ENCODE results near the gene ELK1. TPM values are rescaled to one million over a fixed set of nuclear protein-coding genes. Genes with fewer than 3 reads are reported as not detected.

ELK1 gene
- total and polyA plus RNA-seq, 2 experiments from 2014 or later, result 19.2 to 39.5 TPM

GRCh38 chrX:47637546-47638195 is 12.7 kb downstream of the ELK1 start:
- Histone ChIP-seq H3K36me3 (ENCODE audit: insufficient read depth) (0 out of 2 replicates have a peak, but pooled peaks cover 8% of the 10 kb centered on the region), H2AFZ (no peak overlapping the region), H3K9me2 (ENCODE audit: insufficient read depth) (no peaks in the 10 kb centered on the region), H3K4me3 (peak overlapping the region; percentile 39; the same call in 1 of the 2 replicates), H4K20me1 (replicated peaks; ENCODE audit: insufficient read depth) (no peaks in the 10 kb centered on the region), H3K4me1 (ENCODE audit: insufficient read depth) (no peaks in the 10 kb centered on the region), H3K27ac (ENCODE audit: low read depth) (peak overlapping the region; percentile 78; the same call in 1 of the 2 replicates), H3F3A (replicated peaks; ENCODE audit: low read depth) (no peaks in the 10 kb centered on the region), H3K79me2 (replicated peaks; ENCODE audit: insufficient read depth) (no peaks in the 10 kb centered on the region), H3K27me3 (ENCODE audit: insufficient read depth) (no peaks in the 10 kb centered on the region), H3K4me2 (0 out of 2 replicates have a peak overlapping the region, but pooled peaks have one; percentile 43)
- peak overlapping the region; percentile 80; the same call in 1 of the 2 replicates for H3K27ac Mint-ChIP-seq
- peak overlapping the region; percentile 54; the same call in 2 of the 3 replicates for H3K4me3 Mint-ChIP-seq
- H3K36me3 Mint-ChIP-seq (ENCODE audit: low read depth), result peaks cover 60% of the 10 kb centered on the region
- H3K4me1 Mint-ChIP-seq, result peaks cover 3% of the 10 kb centered on the region; the same call in 1 of the 3 replicates
- TF ChIP-seq CREB1 (CRISPR knock-in tag; IDR thresholded peaks at IDR 0.05; ENCODE audit: low read depth) (no peak), POLR2AphosphoS5 (IDR thresholded peaks at IDR 0.05; ENCODE audit: low read depth) (no peak), CTCF (conservative IDR thresholded peaks at IDR 0.05; ENCODE audit: low read depth in 2 of 2) (peak in 1 of 2 experiments; percentile 28; a peak in 1 of 4 replicates)
- peaks cover 7% of the 10 kb centered on the region for H3K27me3 Mint-ChIP-seq (ENCODE audit: insufficient read depth, low read depth, poor library complexity)
- ATAC-seq, result peak; percentile 99
- peaks cover 14% of the 10 kb centered on the region for H3K9me3 Mint-ChIP-seq
- DNase-seq (ENCODE audit: low spot score), result peak; percentile 72

- H3K4me3 ChIP-seq, result no peak overlapping the region
- no peak for TF ChIP-seq STAT1 (IDR thresholded peaks at IDR 0.05; ENCODE audit: unreplicated experiment)
- no peak for TF ChIP-seq EZH2phosphoT487 (IDR thresholded peaks at IDR 0.05; ENCODE audit: unreplicated experiment)
- no peak for TF ChIP-seq EZH2 (IDR thresholded peaks at IDR 0.05; ENCODE audit: low read depth, unreplicated experiment)
- Mint-ChIP-seq H3K4me3 (no peak overlapping the region), H3K9me3 (peaks cover 4% of the 10 kb centered on the region; the same call in 2 of the 3 replicates), H3K27me3 (ENCODE audit: insufficient read depth, low read depth, poor library complexity) (peaks cover 4% of the 10 kb centered on the region), H3K4me1 (peaks cover 6% of the 10 kb centered on the region; the same call in 2 of the 3 replicates), H3K36me3 (ENCODE audit: low read depth) (peaks cover 38% of the 10 kb centered on the region), H3K27ac (no peak overlapping the region)
- no peaks in the 10 kb centered on the region for H3K9me2 ChIP-seq (ENCODE audit: insufficient read depth)
- 0 out of 2 replicates have a peak, but pooled peaks cover 5% of the 10 kb centered on the region for H3K36me3 ChIP-seq (ENCODE audit: insufficient read depth)
- H3K79me2 ChIP-seq (replicated peaks; ENCODE audit: insufficient read depth), result no peaks in the 10 kb centered on the region
- H2AFZ ChIP-seq, result no peak overlapping the region
- no peak overlapping the region for H3K4me2 ChIP-seq
- no peaks in the 10 kb centered on the region for H3K27me3 ChIP-seq (ENCODE audit: insufficient read depth)
- no peaks in the 10 kb centered on the region for H3F3A ChIP-seq (replicated peaks; ENCODE audit: low read depth)
- no peak for DNase-seq (ENCODE audit: low spot score)
- no peaks in the 10 kb centered on the region for H4K20me1 ChIP-seq (replicated peaks; ENCODE audit: insufficient read depth)
- peaks cover 2% of the 10 kb centered on the region; the same call in 1 of the 2 replicates for H3K4me1 ChIP-seq (ENCODE audit: insufficient read depth)
- no peak overlapping the region for H3K27ac ChIP-seq (ENCODE audit: low read depth)
- ATAC-seq, result no peak
Observed at GRCh38 chrX:47634871-47635575, 15.3 kb downstream of the ELK1 start.

Measured in GM23338 (cell line).